ENCODE data around the gene FBXL7.

GRCh38 chr5:15711892-15712291 lies 211.9 kb downstream of the FBXL7 start:
- TF ChIP-seq CTCF (IDR thresholded peaks at IDR 0.05) (no peak), POLR2A (IDR thresholded peaks at IDR 0.05) (no peak)

Measured in suprapubic skin (tissue), 3 donors.